ENCODE results near the gene GABRG3.

GABRG3 gene

GRCh38 chr15:27101982-27102381, 131.0 kb downstream of the GABRG3 start:
- DNase-seq (ENCODE audit: low read depth in 2 of 2), result no peak

- DNase-seq (ENCODE audit: low read depth in 2 of 2), result no peak
Measured at GRCh38 chr15:27111323-27111722, 140.3 kb downstream of the GABRG3 start.

DNA sequence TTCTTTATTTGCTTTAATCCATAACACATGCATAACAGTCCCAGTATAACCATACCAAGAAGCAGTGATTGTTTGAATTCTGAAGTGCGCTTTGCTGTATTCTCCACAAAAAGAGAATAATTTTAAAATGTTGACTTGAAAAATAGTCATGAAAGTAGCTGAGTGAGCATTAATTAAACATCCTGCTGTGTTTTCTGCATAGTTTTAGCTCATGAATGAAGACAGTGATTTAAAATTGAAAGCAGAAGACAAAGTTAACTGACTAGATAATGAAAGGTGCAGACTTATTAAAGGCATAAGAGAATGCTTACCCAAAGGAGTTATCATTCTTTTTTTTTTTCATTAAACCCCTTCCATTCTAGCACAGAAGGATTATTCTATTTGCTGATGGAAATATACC, 143.5 kb downstream of the GABRG3 start:
- DNase-seq (ENCODE audit: low read depth in 2 of 2), result no peak

GRCh38 chr15:27119695-27120266, 148.8 kb downstream of the GABRG3 start:
- no peak for DNase-seq (ENCODE audit: low read depth in 2 of 2)

- DNase-seq (ENCODE audit: low read depth in 2 of 2), result no peak
Measured at GRCh38 chr15:27121672-27122071, 150.7 kb downstream of the GABRG3 start.

DNA sequence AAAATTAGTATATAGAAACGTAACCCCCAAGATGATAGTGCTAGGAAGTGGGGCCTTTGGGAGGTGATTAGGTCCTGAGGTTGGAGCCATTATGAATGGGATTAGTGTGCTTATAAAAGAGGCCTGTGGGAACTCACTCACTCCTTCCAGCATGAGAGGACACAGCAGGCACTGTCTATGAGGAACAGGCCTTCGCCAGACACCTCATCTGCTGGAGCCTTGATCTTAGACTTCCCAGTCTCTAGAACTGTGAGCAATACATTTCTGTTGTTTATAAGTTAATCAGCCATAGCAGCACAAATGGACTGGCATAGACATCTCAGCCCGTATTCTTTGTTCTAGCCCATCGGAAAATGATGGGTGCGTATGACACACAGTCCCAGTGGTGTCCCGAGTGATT, 152.3 kb downstream of the GABRG3 start:
- DNase-seq (ENCODE audit: low read depth in 2 of 2), result no peak

GRCh38 chr15:27123808-27124207, 152.8 kb downstream of the GABRG3 start:
- DNase-seq (ENCODE audit: low read depth in 2 of 2), result no peak

DNA sequence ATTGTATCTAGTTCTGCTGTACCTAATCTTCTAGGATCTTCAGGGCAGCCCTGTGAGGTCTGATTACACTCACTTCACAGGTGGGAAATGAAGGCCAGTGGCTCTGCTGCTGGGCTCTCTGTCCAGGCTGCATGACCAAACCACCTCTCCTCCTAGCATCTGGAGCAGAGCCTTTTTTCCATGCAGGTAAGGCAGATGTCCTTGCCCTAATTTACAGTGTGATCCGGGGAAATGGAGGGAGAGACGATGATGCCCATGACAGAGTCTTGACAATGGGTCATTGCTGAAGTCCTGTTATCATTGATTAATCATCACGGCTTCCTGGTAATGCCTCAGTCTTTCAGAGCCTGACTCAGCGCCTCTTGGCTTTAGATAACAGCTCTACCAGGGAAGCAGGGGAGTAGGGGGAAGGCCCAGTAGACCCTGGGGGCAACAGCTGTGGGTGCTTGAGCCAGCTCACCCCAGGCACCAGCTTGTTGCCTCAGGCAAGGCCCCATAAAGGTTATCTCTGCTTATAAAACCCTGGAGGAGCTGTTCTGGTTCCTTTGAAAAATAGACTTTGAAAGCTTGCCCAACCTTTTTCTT, 153.4 kb downstream of the GABRG3 start:
- no peak for DNase-seq (ENCODE audit: low read depth in 2 of 2)

- no peak for DNase-seq (ENCODE audit: low read depth in 2 of 2)
Measured at GRCh38 chr15:27125185-27125584, 154.2 kb downstream of the GABRG3 start.

- no peak for DNase-seq (ENCODE audit: low read depth in 2 of 2)
Measured at GRCh38 chr15:27126449-27126848, 155.5 kb downstream of the GABRG3 start.

DNA sequence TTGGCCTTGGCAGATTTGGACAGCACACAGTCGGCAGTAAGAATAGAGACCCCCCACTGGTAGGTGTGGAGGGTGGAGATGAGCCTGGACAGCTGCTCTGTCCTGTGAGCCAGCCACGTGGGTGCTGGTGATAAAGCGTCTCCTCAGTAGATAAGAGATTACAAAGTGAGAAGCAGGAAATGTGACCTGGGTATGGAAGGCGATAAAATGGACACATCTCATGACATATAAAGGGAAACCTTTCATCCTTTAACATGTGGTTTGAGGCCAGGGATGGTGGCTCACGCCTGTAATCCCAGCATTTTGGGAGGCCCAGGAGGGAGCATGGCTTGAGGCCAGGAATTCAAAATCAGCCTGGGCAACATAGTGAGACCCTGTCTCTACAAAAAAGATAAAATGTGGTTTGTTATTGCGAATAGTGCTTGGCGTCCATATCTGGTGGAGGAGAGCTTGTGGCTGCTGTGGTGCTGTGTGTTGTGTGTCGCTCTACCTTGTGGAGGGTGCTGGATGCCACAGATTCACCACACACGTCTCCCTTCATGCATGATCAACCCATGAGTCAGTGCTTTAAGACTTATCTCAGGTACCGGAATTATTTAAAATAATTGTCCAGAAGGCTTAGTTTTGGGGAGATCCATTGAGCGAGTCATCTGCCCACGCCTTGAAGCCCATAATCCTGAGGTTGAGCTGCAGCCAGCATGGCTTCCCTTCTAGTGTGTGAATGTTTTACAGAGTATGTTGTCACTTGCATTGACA, 157.0 kb downstream of the GABRG3 start:
- no peak for DNase-seq (ENCODE audit: low read depth in 2 of 2)

DNA sequence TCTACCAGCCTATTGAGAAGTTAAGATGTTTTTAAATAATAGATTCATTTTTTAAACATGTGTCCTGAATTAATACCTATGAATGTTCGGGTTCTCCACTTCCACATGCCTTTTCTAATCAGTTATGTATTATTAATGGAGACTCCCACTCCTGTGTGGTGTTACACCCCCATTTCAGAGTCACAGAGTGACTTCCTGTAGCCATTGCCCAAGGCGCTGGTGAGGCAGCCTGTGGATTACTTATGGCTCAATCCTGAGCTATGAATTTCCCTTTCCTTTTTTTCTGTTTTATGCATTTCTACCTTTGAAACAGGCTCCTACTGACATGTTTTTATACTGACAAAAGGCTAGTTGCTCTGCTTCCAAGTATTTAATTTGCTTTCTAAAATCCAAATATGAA, 162.3 kb downstream of the GABRG3 start:
- no peak for DNase-seq (ENCODE audit: low read depth in 2 of 2)

- no peak for DNase-seq (ENCODE audit: low read depth in 2 of 2)
Measured at GRCh38 chr15:27134481-27134880, 163.5 kb downstream of the GABRG3 start.

DNA sequence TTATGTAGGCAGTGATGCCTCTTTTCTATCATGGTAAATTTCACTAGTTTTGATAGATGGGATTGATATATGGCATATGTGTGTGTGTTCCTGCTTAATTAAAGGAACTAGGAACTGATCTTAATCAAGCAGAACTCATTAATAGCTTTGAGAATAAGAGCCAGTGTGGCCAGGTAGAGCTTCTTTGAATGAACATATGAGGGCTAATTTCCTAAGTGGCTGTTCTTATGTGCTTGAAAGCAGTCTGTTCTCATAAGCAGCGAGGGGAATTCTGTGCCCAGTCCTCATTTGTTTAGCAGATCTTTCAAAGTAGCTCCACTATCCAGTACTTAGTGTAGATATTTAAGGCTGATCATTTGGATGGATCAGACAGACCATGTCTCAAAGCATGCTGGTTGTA, 164.2 kb downstream of the GABRG3 start:
- no peak for DNase-seq (ENCODE audit: low read depth in 2 of 2)

DNA sequence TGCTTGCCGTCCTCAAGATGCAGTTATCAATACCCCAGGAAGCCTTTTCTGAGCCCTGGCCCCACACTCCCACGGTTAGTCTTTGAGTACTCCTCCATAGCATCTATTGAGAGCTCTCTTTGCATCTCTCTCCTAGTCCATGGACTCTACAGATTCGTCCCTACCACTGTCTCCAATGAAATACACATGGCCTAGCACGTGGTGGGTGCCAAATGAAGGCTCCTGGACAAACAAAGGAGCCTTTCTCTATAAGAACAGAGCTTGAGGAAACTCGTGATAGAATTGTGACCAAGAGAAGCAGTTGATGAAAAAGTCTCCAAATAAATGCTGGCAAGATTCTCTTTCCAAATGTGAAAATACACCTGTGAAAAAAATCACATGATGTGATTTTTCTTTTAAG, 166.1 kb downstream of the GABRG3 start:
- DNase-seq (ENCODE audit: low read depth in 2 of 2), result no peak

- no peak for DNase-seq (ENCODE audit: low read depth in 2 of 2)
Measured at GRCh38 chr15:27165590-27165989, 194.6 kb downstream of the GABRG3 start.

DNA sequence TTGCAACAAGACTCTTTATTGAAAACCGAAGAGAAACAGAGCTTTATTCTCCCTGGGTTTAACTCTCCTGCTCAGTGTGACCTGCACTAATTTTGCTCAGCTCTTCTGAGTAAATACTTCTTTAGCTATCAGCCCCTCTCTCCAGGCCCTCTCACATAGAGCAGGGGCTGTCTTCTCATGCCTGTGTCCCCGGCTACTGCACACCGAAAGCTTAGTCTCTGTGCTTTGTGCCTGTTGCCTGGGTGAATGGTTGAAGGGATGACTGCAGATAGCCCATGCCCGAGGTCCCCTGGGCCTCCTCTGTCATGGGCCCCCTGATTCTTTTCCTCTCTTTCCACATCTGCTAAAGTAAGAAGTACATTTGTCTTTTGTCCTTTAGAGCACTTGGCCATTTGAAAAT, 195.9 kb downstream of the GABRG3 start:
- DNase-seq (ENCODE audit: low read depth in 2 of 2), result no peak

DNA sequence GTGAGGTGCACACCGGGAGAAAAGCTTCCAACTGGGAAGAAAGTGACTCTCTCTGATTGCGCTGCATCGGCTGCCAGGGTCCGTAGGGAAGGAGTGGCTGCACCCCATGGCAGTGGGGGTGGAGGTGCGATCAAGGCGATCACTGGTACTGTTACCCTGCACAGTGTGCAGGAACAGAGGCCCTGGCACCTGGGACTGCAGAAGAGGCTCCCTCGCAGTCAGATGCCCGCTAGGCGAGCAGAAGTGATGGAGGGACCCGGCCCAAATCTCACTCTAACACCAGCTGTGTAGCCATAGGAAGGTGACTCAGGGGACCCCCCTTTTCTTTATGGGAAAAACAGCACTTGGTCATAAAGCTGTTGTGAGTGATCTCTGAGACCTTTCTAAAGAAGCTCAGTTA, 196.8 kb downstream of the GABRG3 start:
- DNase-seq (ENCODE audit: low read depth in 2 of 2), result no peak

DNA sequence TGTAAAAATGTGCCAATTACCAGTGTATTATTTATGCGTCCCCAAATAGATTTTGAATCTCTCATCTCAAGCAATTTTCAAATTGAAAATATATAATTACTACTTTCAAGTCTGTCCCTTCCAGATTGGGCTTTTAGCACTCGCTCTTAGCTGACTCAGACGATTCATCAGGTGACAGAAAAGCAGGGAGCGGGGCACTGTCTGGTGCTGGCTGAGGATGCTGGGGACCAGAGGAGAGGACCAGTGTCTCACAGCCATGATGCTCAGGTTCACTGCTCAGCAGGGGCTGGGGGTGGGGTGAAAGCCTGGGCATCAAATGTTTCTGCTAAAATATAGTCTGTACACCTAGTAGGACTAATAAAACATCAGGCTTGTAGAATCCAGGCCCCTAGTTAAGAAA, 199.9 kb downstream of the GABRG3 start:
- no peak for DNase-seq (ENCODE audit: low read depth in 2 of 2)

DNA sequence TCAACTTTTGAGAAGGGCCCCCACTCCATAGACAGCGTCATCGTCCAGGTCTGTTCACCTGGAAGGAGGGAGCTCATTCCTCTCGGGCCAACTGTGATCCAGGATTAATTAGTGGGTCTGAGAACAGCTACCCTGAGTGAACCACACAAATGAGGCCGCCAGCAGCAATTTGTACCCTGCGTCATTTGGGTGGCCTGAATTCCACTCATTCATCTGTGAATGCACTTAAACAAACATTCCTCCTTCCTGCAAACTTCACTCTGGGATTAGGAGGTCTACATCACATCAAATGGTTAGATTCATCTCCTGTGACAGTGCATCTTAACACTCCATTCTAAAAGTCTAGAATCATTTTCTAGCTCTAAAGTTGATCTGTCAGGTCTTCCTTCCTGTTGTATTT, 201.8 kb downstream of the GABRG3 start:
- DNase-seq (ENCODE audit: low read depth in 2 of 2), result no peak

DNA sequence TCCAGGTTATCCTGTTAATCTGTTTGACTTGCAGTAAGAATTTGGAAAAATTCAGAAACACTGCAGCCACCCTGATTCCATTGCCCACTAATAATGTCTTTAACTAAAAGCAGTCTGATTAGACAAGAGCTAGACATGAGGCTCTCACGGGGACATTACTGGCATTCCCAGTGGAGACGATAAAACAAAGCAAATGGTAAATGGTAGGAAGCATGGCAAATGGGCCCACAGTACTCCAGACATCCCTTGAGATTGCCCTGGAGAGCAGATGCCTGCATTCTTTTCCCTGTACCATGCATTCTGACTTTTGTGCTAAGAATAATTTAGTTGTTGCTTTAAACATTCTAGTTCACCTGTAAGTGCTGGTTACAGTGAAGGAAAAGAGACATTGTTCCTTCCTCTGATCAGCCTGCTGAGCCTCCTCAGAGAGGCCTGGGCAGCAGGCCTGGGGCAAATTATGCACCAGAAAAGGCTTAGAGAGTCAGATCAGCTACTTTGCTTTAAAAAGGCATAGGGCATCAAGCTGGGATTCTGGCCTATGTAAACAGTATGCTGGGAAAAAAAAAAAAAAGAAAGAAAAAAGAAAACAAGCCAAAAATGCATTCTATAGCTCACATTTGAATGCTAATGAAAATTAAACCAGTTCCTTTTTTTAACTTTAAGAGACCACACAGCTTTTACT, 204.6 kb downstream of the GABRG3 start:
- no peak for DNase-seq (ENCODE audit: low read depth in 2 of 2)

DNA sequence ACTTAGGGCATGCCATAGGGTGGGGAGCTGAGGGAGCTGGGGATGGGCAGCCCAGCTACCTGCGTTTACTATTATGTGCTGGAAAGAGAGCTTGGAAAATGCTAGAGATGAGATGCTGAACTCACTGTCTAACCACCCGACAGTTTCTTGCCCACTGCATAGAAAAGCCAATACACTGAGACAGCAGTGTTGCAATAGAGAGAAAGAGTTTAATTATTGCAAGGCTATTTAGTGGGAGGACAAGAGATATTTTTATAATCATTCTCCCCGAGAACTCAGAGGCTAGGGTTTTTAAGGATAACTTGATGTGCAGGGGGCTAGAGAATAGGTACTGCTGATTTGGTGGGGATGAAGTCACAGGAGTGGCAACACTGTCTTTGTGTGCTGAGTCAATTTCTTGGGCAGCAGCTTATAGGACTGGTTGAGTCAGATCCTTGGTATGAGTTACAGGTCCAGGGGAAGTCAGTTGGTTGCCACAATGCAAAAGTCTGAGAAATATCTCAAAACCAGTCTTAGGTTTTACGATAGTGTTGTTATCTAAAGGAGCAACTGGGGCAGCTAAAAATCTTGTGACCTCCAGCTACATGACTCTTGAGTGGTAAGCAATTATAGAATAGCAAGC, 205.9 kb downstream of the GABRG3 start:
- DNase-seq (ENCODE audit: low read depth in 2 of 2), result no peak

Data from stimulated activated CD8-positive, alpha-beta memory T cell treated with anti-CD3 and anti-CD28 coated beads, Interleukin-2, amount 100 ng/mL, for 1 hour (primary cell).